GM23338 (cell line): ENCODE results near the gene COL18A1. TPM values are rescaled to one million over a fixed set of nuclear protein-coding genes. Genes with fewer than 3 reads are reported as not detected.

Experiments
- ATAC-seq: fragments of 200-7000 bp; cut with Tn5 transposase; 3 replicates; pipeline ENCODE4 v1.9.1; 2020
- DNase-seq: peaks from one replicate; pipeline ENCODE4 v3.0.0-alpha.2; 2015; ENCODE audit warnings: low spot score
- H2AFZ ChIP-seq: fragments of 200-600 bp; sonication (generic); 2 replicates; pipeline ENCODE4 v1.8.0; 2016; ENCODE audit warnings: antibody characterized with exemption, mild to moderate bottlenecking, moderate library complexity
- H3F3A ChIP-seq: fragments of 200-600 bp; sonication (generic); replicated peaks from 2 replicates; pipeline ENCODE4 v1.8.0; 2017; ENCODE audit warnings: antibody characterized with exemption, mixed run types, low read depth
- H3K27ac ChIP-seq: fragments of 200-600 bp; sonication (generic); 2 replicates; pipeline ENCODE4 v1.6.1; 2016; ENCODE audit warnings: low read depth
- H3K27me3 ChIP-seq: fragments of 200-600 bp; sonication (generic); 2 replicates; pipeline ENCODE4 v1.8.0; 2016; ENCODE audit warnings: mild to moderate bottlenecking, mixed run types, moderate library complexity; ENCODE audit not compliant: insufficient read depth
- H3K36me3 ChIP-seq: fragments of 200-600 bp; sonication (generic); 2 replicates; pipeline ENCODE4 v1.8.0; 2016; ENCODE audit warnings: mild to moderate bottlenecking; ENCODE audit not compliant: insufficient read depth
- H3K4me1 ChIP-seq: fragments of 200-600 bp; sonication (generic); 2 replicates; pipeline ENCODE4 v1.8.0; 2016; ENCODE audit warnings: mild to moderate bottlenecking, moderate library complexity; ENCODE audit not compliant: insufficient read depth
- H3K4me2 ChIP-seq: fragments of 200-600 bp; sonication (generic); 2 replicates; pipeline ENCODE4 v1.7.1; 2017; ENCODE audit warnings: mixed run types
- H3K4me3 ChIP-seq: fragments of 200-600 bp; sonication (generic); 2 replicates; pipeline ENCODE4 v1.6.1; 2016; ENCODE audit warnings: mixed run types
- H3K79me2 ChIP-seq: fragments of 200-600 bp; sonication (generic); replicated peaks from 2 replicates; pipeline ENCODE4 v1.8.0; 2017; ENCODE audit warnings: mild to moderate bottlenecking; ENCODE audit not compliant: insufficient read depth
- H3K9me2 ChIP-seq: fragments of 200-600 bp; sonication (generic); 2 replicates; pipeline ENCODE4 v1.8.0; 2017; ENCODE audit not compliant: insufficient read depth
- H4K20me1 ChIP-seq: fragments of 200-600 bp; sonication (generic); replicated peaks from 2 replicates; pipeline ENCODE4 v1.8.0; 2017; ENCODE audit warnings: mild to moderate bottlenecking; ENCODE audit not compliant: insufficient read depth
- H3K27ac Mint-ChIP-seq: 2 replicates; pipeline ENCODE4 v1.8.0; 2020; ENCODE audit warnings: inconsistent platforms, mild to moderate bottlenecking, moderate library complexity, mixed read lengths
- H3K27me3 Mint-ChIP-seq: 3 replicates; pipeline ENCODE4 v1.8.0; 2022; ENCODE audit warnings: low read depth, mild to moderate bottlenecking, moderate library complexity, mixed read lengths, inconsistent platforms; ENCODE audit not compliant: insufficient read depth, poor library complexity
- H3K36me3 Mint-ChIP-seq: 3 replicates; pipeline ENCODE4 v1.8.0; 2021; ENCODE audit warnings: low read depth, mild to moderate bottlenecking, inconsistent platforms, moderate library complexity, mixed read lengths
- H3K4me1 Mint-ChIP-seq: 3 replicates; pipeline ENCODE4 v1.8.0; 2020; ENCODE audit warnings: mild to moderate bottlenecking, inconsistent platforms, mixed read lengths
- H3K4me3 Mint-ChIP-seq: 3 replicates; pipeline ENCODE4 v1.8.0; 2021; ENCODE audit warnings: moderate library complexity, mild to moderate bottlenecking, inconsistent platforms, mixed read lengths
- H3K9me3 Mint-ChIP-seq: 3 replicates; pipeline ENCODE4 v1.8.0; 2020; ENCODE audit warnings: moderate library complexity, mild to moderate bottlenecking, inconsistent platforms, mixed read lengths
- CREB1 ChIP-seq: fragments of 250-450 bp; sonication (Bioruptor Pico); IDR thresholded peaks from 2 replicates; pipeline ENCODE4 v1.5.0; 2020; ENCODE audit warnings: low read depth, mild to moderate bottlenecking, moderate library complexity
- EZH2 ChIP-seq: fragments of 200-600 bp; sonication (generic); IDR thresholded peaks from one replicate; pipeline ENCODE4 v1.8.0; 2017; ENCODE audit warnings: antibody characterized with exemption, mild to moderate bottlenecking, low read depth; ENCODE audit not compliant: unreplicated experiment
- EZH2phosphoT487 ChIP-seq: fragments of 200-600 bp; sonication (generic); IDR thresholded peaks from one replicate; pipeline ENCODE4 v1.8.1; 2018; ENCODE audit warnings: antibody characterized with exemption; ENCODE audit not compliant: unreplicated experiment
- JUNB ChIP-seq: IDR thresholded peaks from one replicate; pipeline ENCODE4 v1.6.1; 2016; ENCODE audit warnings: antibody characterized with exemption; ENCODE audit not compliant: unreplicated experiment
- NANOG ChIP-seq: IDR thresholded peaks from 2 replicates; pipeline ENCODE4 v1.6.1; 2016; ENCODE audit warnings: antibody characterized with exemption, borderline replicate concordance
- POLR2AphosphoS5 ChIP-seq: IDR thresholded peaks from 2 replicates; pipeline ENCODE4 v1.6.1; 2016; ENCODE audit warnings: antibody characterized with exemption, low read depth
- ZNF114 ChIP-seq: fragments of 250-450 bp; sonication (Bioruptor Pico); IDR thresholded peaks from 2 replicates; pipeline ENCODE4 v1.5.0; 2020; ENCODE audit warnings: mild to moderate bottlenecking, moderate library complexity
- ZNF331 ChIP-seq: fragments of 250-450 bp; sonication (Bioruptor Pico); IDR thresholded peaks from 2 replicates; pipeline ENCODE4 v1.5.0; 2020; ENCODE audit warnings: low read depth, mild to moderate bottlenecking, moderate library complexity
- ZNF462 ChIP-seq: fragments of 250-450 bp; sonication (Bioruptor Pico); IDR thresholded peaks from 2 replicates; pipeline ENCODE4 v1.5.0; 2020; ENCODE audit warnings: mild to moderate bottlenecking, moderate library complexity
- polyA plus RNA-seq: library from polyadenylated mRNA; unstranded; fragments of >200 nt; fragmentation: Nextera tagmentation; extraction: Ambion mirVana; gene quantifications from 2 replicates; pipeline ENCODE4 v1.2.1, GENCODE V29; 2016
- total RNA-seq: library from RNA; depleted of rRNA; stranded (reverse); fragments of >200 nt; shearing (Covaris generic); gene quantifications from 2 replicates; pipeline ENCODE4 v1.2.3, GENCODE V29; 2014
- TF ChIP-seq, protein P1 (sequence below), 2 experiments: fragments of 200-600 bp in 1 of 2; sonication (generic) in 1 of 2; conservative IDR thresholded peaks; 2 replicates each; pipeline versions ENCODE4 v1.5.1 to v1.6.1; 2016 to 2017; ENCODE audit warnings: antibody characterized with exemption in 2 of 2, low read depth in 2 of 2, mild to moderate bottlenecking in 2 of 2, moderate library complexity in 1 of 2
- TF ChIP-seq, protein P2 (sequence below): IDR thresholded peaks from 2 replicates; pipeline ENCODE4 v1.6.1; 2016; ENCODE audit warnings: antibody characterized with exemption

The COL18A1 gene
- total and polyA plus RNA-seq, 2 experiments from 2014 or later: 38.4 to 430 TPM

DNA sequence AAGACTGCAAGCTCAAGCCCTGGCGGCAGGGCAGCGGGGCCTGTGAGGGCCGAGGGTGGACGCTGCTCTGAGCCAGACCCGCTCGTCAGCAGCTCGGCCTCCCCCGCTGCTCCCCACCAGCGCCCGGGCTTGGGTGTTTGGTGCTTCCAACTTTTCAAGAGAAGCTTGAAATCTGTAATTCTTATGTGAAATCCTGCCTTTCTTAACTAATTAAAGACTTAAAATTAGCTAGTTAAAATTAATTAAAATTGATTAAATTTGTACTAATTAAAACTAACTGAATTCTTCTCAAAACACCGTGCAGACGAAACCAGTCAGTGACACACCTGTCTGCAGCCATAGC is 151.3 kb downstream of the COL18A1 start:
- peaks cover 4% of the 10 kb centered on the region; the same call in 1 of the 3 replicates for H3K9me3 Mint-ChIP-seq
- H3K4me3 ChIP-seq: peak overlapping the region; percentile 53
- H3K36me3 Mint-ChIP-seq: no peaks in the 10 kb centered on the region

GRCh38 chr21:45556645-45557615 is 152.0 kb downstream of the COL18A1 start:
- H3K9me3 Mint-ChIP-seq: peaks cover 4% of the 10 kb centered on the region; the same call in 1 of the 3 replicates
- Histone ChIP-seq H3K4me1 (peaks cover under 1% of the 10 kb centered on the region; the same call in 1 of the 2 replicates), H3K9me2 (no peaks in the 10 kb centered on the region), H3K27me3 (no peaks in the 10 kb centered on the region), H3K27ac (no peak overlapping the region), H3K4me3 (no peak overlapping the region), H3K79me2 (no peaks in the 10 kb centered on the region), H3K4me2 (no peak overlapping the region), H3K36me3 (no peaks in the 10 kb centered on the region), H2AFZ (no peak overlapping the region), H3F3A (0 out of 2 replicates have a peak, but pooled peaks cover 2% of the 10 kb centered on the region), H4K20me1 (no peaks in the 10 kb centered on the region)
- peaks cover 6% of the 10 kb centered on the region for H3K27me3 Mint-ChIP-seq
- peak overlapping the region; percentile 30; the same call in 1 of the 3 replicates for H3K4me3 Mint-ChIP-seq
- ATAC-seq (no peak), DNase-seq (no peak)
- H3K36me3 Mint-ChIP-seq: no peaks in the 10 kb centered on the region
- H3K4me1 Mint-ChIP-seq: peaks cover 20% of the 10 kb centered on the region
- no peak overlapping the region for H3K27ac Mint-ChIP-seq
- TF ChIP-seq ZNF114 (CRISPR knock-in tag): no peak
- TF ChIP-seq CREB1: no peak
- no peak for TF ChIP-seq EZH2phosphoT487
- no peak for TF ChIP-seq ZNF331 (CRISPR knock-in tag)
- TF ChIP-seq NANOG: no peak
- TF ChIP-seq ZNF462 (CRISPR knock-in tag): no peak
- TF ChIP-seq POLR2AphosphoS5: no peak
- TF ChIP-seq, protein P1, sequence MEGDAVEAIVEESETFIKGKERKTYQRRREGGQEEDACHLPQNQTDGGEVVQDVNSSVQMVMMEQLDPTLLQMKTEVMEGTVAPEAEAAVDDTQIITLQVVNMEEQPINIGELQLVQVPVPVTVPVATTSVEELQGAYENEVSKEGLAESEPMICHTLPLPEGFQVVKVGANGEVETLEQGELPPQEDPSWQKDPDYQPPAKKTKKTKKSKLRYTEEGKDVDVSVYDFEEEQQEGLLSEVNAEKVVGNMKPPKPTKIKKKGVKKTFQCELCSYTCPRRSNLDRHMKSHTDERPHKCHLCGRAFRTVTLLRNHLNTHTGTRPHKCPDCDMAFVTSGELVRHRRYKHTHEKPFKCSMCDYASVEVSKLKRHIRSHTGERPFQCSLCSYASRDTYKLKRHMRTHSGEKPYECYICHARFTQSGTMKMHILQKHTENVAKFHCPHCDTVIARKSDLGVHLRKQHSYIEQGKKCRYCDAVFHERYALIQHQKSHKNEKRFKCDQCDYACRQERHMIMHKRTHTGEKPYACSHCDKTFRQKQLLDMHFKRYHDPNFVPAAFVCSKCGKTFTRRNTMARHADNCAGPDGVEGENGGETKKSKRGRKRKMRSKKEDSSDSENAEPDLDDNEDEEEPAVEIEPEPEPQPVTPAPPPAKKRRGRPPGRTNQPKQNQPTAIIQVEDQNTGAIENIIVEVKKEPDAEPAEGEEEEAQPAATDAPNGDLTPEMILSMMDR (conservative IDR thresholded peaks at IDR 0.05; ENCODE audit: low read depth in 2 of 2): no peak
- no peak for TF ChIP-seq JUNB
- TF ChIP-seq, protein P2, sequence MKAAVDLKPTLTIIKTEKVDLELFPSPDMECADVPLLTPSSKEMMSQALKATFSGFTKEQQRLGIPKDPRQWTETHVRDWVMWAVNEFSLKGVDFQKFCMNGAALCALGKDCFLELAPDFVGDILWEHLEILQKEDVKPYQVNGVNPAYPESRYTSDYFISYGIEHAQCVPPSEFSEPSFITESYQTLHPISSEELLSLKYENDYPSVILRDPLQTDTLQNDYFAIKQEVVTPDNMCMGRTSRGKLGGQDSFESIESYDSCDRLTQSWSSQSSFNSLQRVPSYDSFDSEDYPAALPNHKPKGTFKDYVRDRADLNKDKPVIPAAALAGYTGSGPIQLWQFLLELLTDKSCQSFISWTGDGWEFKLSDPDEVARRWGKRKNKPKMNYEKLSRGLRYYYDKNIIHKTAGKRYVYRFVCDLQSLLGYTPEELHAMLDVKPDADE: no peak
- no peak for TF ChIP-seq EZH2

More for the DNA sequence above, 151.3 kb downstream of the COL18A1 start:
- H3K4me1 ChIP-seq: peaks cover 7% of the 10 kb centered on the region
- H3K9me2 ChIP-seq: no peaks in the 10 kb centered on the region
- no peaks in the 10 kb centered on the region for H3K36me3 ChIP-seq
- Mint-ChIP-seq H3K27ac (no peak overlapping the region), H3K4me3 (no peak overlapping the region), H3K4me1 (peaks cover 26% of the 10 kb centered on the region), H3K27me3 (peaks cover 6% of the 10 kb centered on the region)
- H4K20me1 ChIP-seq: no peaks in the 10 kb centered on the region
- peak overlapping the region; percentile 67; the same call in 1 of the 2 replicates for H3K4me2 ChIP-seq
- TF ChIP-seq ZNF114 (CRISPR knock-in tag) (no peak), JUNB (no peak), EZH2 (no peak)
- ATAC-seq (no peak), DNase-seq (no peak)
- H3K27me3 ChIP-seq: no peaks in the 10 kb centered on the region
- H2AFZ ChIP-seq: no peak overlapping the region
- no peak overlapping the region for H3K27ac ChIP-seq
- no peaks in the 10 kb centered on the region for H3K79me2 ChIP-seq
- 0 out of 2 replicates have a peak, but pooled peaks cover 2% of the 10 kb centered on the region for H3F3A ChIP-seq
